SW480 (cell line): Measurements from ENCODE around the gene KLHL2.

ENCODE experiments used
- DNase-seq: peaks from one replicate; pipeline ENCODE4 v3.0.0-alpha.2; 2016; ENCODE audit warnings: low spot score

KLHL2 gene

GRCh38 chr4:165288639-165289422, 81.5 kb downstream of the KLHL2 start:
- peak; percentile 69 for DNase-seq

GRCh38 chr4:165289423-165289785, 82.0 kb downstream of the KLHL2 start:
- no peak for DNase-seq

- no peak for DNase-seq
Observed at GRCh38 chr4:165293061-165293460, 85.7 kb downstream of the KLHL2 start.

- no peak for DNase-seq
Observed at GRCh38 chr4:165293927-165294649, 86.7 kb downstream of the KLHL2 start.

- no peak for DNase-seq
Observed at GRCh38 chr4:165294907-165295306, 87.5 kb downstream of the KLHL2 start.

GRCh38 chr4:165297626-165298025, 90.3 kb downstream of the KLHL2 start:
- no peak for DNase-seq

GRCh38 chr4:165299399-165300060, 92.2 kb downstream of the KLHL2 start:
- DNase-seq = no peak

- DNase-seq = peak; percentile 20
Observed at GRCh38 chr4:165301833-165302232, 94.5 kb downstream of the KLHL2 start.

- DNase-seq = no peak
Observed at GRCh38 chr4:165302658-165303057, 95.3 kb downstream of the KLHL2 start.

- DNase-seq = no peak
Observed at GRCh38 chr4:165308166-165308565, 100.8 kb downstream of the KLHL2 start.

- DNase-seq = no peak
Observed at GRCh38 chr4:165308606-165309005, 101.2 kb downstream of the KLHL2 start.

- no peak for DNase-seq
Observed at GRCh38 chr4:165309456-165309855, 102.1 kb downstream of the KLHL2 start.

- no peak for DNase-seq
Observed at GRCh38 chr4:165312506-165312905, 105.1 kb downstream of the KLHL2 start.

- DNase-seq = no peak
Observed at GRCh38 chr4:165319030-165319429, 111.7 kb downstream of the KLHL2 start.

GRCh38 chr4:165319509-165319908, 112.1 kb downstream of the KLHL2 start:
- no peak for DNase-seq

GRCh38 chr4:165324236-165324917, 117.0 kb downstream of the KLHL2 start:
- no peak for DNase-seq

GRCh38 chr4:165324918-165325304, 117.5 kb downstream of the KLHL2 start:
- DNase-seq = no peak

GRCh38 chr4:165325732-165326512, 118.6 kb downstream of the KLHL2 start:
- peak; percentile 54 for DNase-seq

GRCh38 chr4:165326831-165327210, 119.5 kb downstream of the KLHL2 start:
- DNase-seq = no peak

GRCh38 chr4:165327211-165328100, 120.1 kb downstream of the KLHL2 start, which contains the start of gene MSMO1:
Gene MSMO1, plus strand, starts transcription at chr4:165327669. Its CDS starts 5,702 bp downstream, at chr4:165333371.
- peak; percentile 95 for DNase-seq

- no peak for DNase-seq
Observed at GRCh38 chr4:165328101-165328425, 120.7 kb downstream of the KLHL2 start.
